K562 (cell line): ENCODE data around the gene CGNL1. TPM values are rescaled to one million over a fixed set of nuclear protein-coding genes. Genes with fewer than 3 reads are reported as not detected.

ENCODE experiments used
- ATAC-seq: fragments of 200-7000 bp; cut with Tn5 transposase; 3 replicates; pipeline ENCODE4 v1.9.1; 2020; ENCODE audit warnings: moderate library complexity
- BruUV-seq: library from RNA; stranded (reverse); fragments of 400-500 nt; replicated peaks from 2 replicates; lab custom pipeline; 2021; lab: Mats Ljungman, UMichigan
- CTCF ChIA-PET: fragments of 300-600 bp; formaldehyde crosslinking; extraction: SDS; loops from one replicate; lab custom pipeline; 2021; ENCODE audit warnings: low intra/inter-chr PET ratio; lab: Yijun Ruan, JAX
- POLR2A ChIA-PET: fragments of 300-600, 350-650 bp; sonication (Branson Sonifier 250); formaldehyde crosslinking; extraction: SDS; loops from one replicate; lab custom pipeline; 2021; ENCODE audit warnings: antibody characterized with exemption, inconsistent platforms; lab: Yijun Ruan, JAX
- DNase-seq, 4 experiments: peaks; one replicate each; pipeline versions ENCODE4 v3.0.0 to v3.0.0-alpha.2; 2011 to 2018; ENCODE audit warnings: low spot score in 3 of 4, mixed read lengths in 3 of 4; ENCODE audit errors: extremely low read depth in 1 of 4
- FAIRE-seq: peaks from 2 replicates; lab custom pipeline; 2011; peaks lifted over from hg19 to GRCh38; lab: Jason Lieb, UNC
- H2AFZ ChIP-seq: 2 replicates; pipeline ENCODE4 v1.6.0; 2011; ENCODE audit warnings: low read depth, low read length, control low read depth, inconsistent platforms
- H3K27ac ChIP-seq: fragments of 200-600 bp; 3 replicates; pipeline ENCODE4 v1.8.0; 2011; ENCODE audit warnings: low read depth, mild to moderate bottlenecking, control low read depth, inconsistent platforms, low read length, moderate library complexity, mixed read lengths; ENCODE audit errors: extremely low read depth
- H3K27me3 ChIP-seq, 2 experiments: fragments of 300-600 bp in 1 of 2; 2 replicates in 1 of 2; 3 replicates in 1 of 2; pipeline versions ENCODE4 v1.6.0 to v1.8.0; 2011; ENCODE audit warnings: inconsistent platforms in 2 of 2, low read length in 2 of 2, mild to moderate bottlenecking in 1 of 2, mixed read lengths in 1 of 2, moderate library complexity in 1 of 2; ENCODE audit not compliant: control insufficient read depth in 2 of 2, insufficient read depth in 2 of 2
- H3K36me3 ChIP-seq: fragments of 300-600 bp; 3 replicates; pipeline ENCODE4 v1.8.0; 2011; ENCODE audit warnings: mild to moderate bottlenecking, low read length, inconsistent platforms; ENCODE audit not compliant: control insufficient read depth, insufficient read depth
- H3K4me1 ChIP-seq, 2 experiments: fragments of 200-600 bp in 1 of 2; replicated peaks in 1 of 2; 2 replicates in 1 of 2; 3 replicates in 1 of 2; pipeline versions ENCODE4 v1.5.1 to v1.8.0; 2011; ENCODE audit warnings: inconsistent platforms in 2 of 2, low read length in 2 of 2, mild to moderate bottlenecking in 1 of 2, mixed read lengths in 1 of 2, moderate library complexity in 1 of 2; ENCODE audit not compliant: control insufficient read depth in 2 of 2, insufficient read depth in 2 of 2
- H3K4me2 ChIP-seq: 2 replicates; pipeline ENCODE4 v1.6.1; 2011; ENCODE audit warnings: low read length, control low read depth, inconsistent platforms, mixed read lengths; ENCODE audit not compliant: insufficient read depth
- H3K4me3 ChIP-seq: fragments of 200-600 bp; sonication (generic), shearing (Covaris generic); 2 replicates; pipeline ENCODE4 v1.5.1; 2016; ENCODE audit warnings: control low read depth, inconsistent platforms
- H3K79me2 ChIP-seq: fragments of 200-600 bp; 3 replicates; pipeline ENCODE4 v1.8.0; 2011; ENCODE audit warnings: low read length, inconsistent platforms; ENCODE audit not compliant: control insufficient read depth, insufficient read depth
- H3K9ac ChIP-seq, 2 experiments: 2 replicates each; pipeline versions ENCODE4 v1.6.0 to v1.6.1; 2011; ENCODE audit warnings: low read depth in 2 of 2, low read length in 2 of 2, control low read depth in 1 of 2, inconsistent platforms in 1 of 2, mild to moderate bottlenecking in 1 of 2, mixed read lengths in 1 of 2; ENCODE audit not compliant: insufficient read depth in 1 of 2
- H3K9me1 ChIP-seq: one replicate; pipeline ENCODE4 v1.6.0; 2011; ENCODE audit warnings: inconsistent platforms, mild to moderate bottlenecking, low read length, moderate library complexity; ENCODE audit not compliant: control insufficient read depth, insufficient read depth
- H3K9me3 ChIP-seq: replicated peaks from 2 replicates; pipeline ENCODE4 v1.5.1; 2011; ENCODE audit warnings: low read depth, low read length, inconsistent platforms; ENCODE audit not compliant: control insufficient read depth, insufficient read depth
- H4K20me1 ChIP-seq: replicated peaks from 2 replicates; pipeline ENCODE4 v1.6.1; 2011; ENCODE audit warnings: low read length, inconsistent platforms, mixed read lengths; ENCODE audit not compliant: control insufficient read depth, insufficient read depth
- ADNP ChIP-seq: fragments of 200-800 bp; sonication (Bioruptor generic); IDR thresholded peaks from 2 replicates; pipeline ENCODE4 v1.6.1; 2016; ENCODE audit warnings: missing genetic modification characterization, missing compliant biosample characterization
- KLF16 ChIP-seq: IDR thresholded peaks from 2 replicates; pipeline ENCODE4 v1.6.1; 2016; ENCODE audit warnings: antibody characterized with exemption
- MAFG ChIP-seq: fragments of 450-650 bp; conservative IDR thresholded peaks from 2 replicates; pipeline ENCODE4 v1.6.1; 2016; ENCODE audit warnings: missing genetic modification characterization, missing compliant biosample characterization
- RFX5 ChIP-seq: IDR thresholded peaks from 2 replicates; pipeline ENCODE4 v1.6.1; 2011; ENCODE audit warnings: low read depth, mild to moderate bottlenecking, improper control_type of control experiment, low read length
- SMAD4 ChIP-seq: fragments of 250-450 bp; sonication (Bioruptor Pico); conservative IDR thresholded peaks from 2 replicates; pipeline ENCODE4 v1.8.0; 2021; ENCODE audit warnings: inconsistent platforms, mild to moderate bottlenecking, moderate library complexity
- ZBTB7A ChIP-seq: IDR thresholded peaks from 2 replicates; pipeline ENCODE4 v1.6.1; 2011; ENCODE audit warnings: low read depth, mild to moderate bottlenecking, low read length, moderate library complexity, borderline replicate concordance; ENCODE audit not compliant: control insufficient read depth
- ZNF316 ChIP-seq: fragments of 450-650 bp; IDR thresholded peaks from 2 replicates; pipeline ENCODE4 v1.6.1; 2016
- ZSCAN29 ChIP-seq: fragments of 450-650 bp; IDR thresholded peaks from 2 replicates; pipeline ENCODE4 v1.6.1; 2017
- WGBS: fragments of 100-300 bp; shearing (Covaris generic); methylation state at CpG from one replicate; pipeline ENCODE4 v1.1.6; 2016; ENCODE audit warnings: low coverage, mixed read lengths; ENCODE audit not compliant: insufficient coverage; ENCODE audit errors: missing lambda C conversion rate; 5-methylcytosine and 5-hydroxymethylcytosine counted together
- in situ Hi-C: fragments of 300-500 bp; cut with MboI; formaldehyde crosslinking; loops from 4 replicates; pipeline ENCODE4 v1.15.0; 2018; ENCODE audit warnings: inconsistent platforms, mixed read lengths
- intact Hi-C: fragments of 100-400 bp; cut with micrococcal nuclease; formaldehyde crosslinking; loops from 2 replicates; pipeline ENCODE4 v1.14.2; 2022
- polyA plus RNA-seq, 8 experiments: library from polyadenylated mRNA; depleted of rRNA in 4 of 8; stranded (reverse) in 5 of 8; unstranded in 3 of 8; fragments of >200 nt; fragmentation: Nextera tagmentation in 2 of 8; fragmentation: Illumina TruSeq in 1 of 8; extraction: Ambion mirVana in 2 of 8; extraction: Trizol in 1 of 8; gene quantifications; 2 replicates each; pipeline versions ENCODE4 v1.2.1 to v1.2.3, GENCODE V29; 2011 to 2014; ENCODE audit warnings: inconsistent platforms in 1 of 8, missing spikeins in 1 of 8
- total RNA-seq, 7 experiments: library from RNA; depleted of rRNA in 6 of 7; stranded (reverse); fragments of >200 nt in 6 of 7; fragmentation: Illumina TruSeq in 2 of 7; extraction: Trizol in 2 of 7; gene quantifications; 2 replicates each; pipeline versions ENCODE4 v1.2.1 to v1.2.3, GENCODE V29; 2011 to 2021; ENCODE audit warnings: low replicate concordance in 1 of 7
- TF ChIP-seq, protein P1 (sequence below): fragments of 200-800 bp; sonication (Bioruptor generic); IDR thresholded peaks from 2 replicates; pipeline ENCODE4 v1.6.1; 2017; ENCODE audit warnings: missing genetic modification characterization, missing compliant biosample characterization
- TF ChIP-seq, protein P2 (sequence below): sonication (generic); formaldehyde crosslinking; IDR thresholded peaks from 2 replicates; pipeline ENCODE4 v1.8.0; 2022; ENCODE audit warnings: missing genetic modification reagents, mild to moderate bottlenecking, borderline replicate concordance

Gene CGNL1
- total and polyA plus RNA-seq, 9 of the 15 experiments (the other 6 are each of a cell fraction or from before 2014, with no cell fraction given) = 0.01 to 0.07 TPM; not detected in 7

DNA sequence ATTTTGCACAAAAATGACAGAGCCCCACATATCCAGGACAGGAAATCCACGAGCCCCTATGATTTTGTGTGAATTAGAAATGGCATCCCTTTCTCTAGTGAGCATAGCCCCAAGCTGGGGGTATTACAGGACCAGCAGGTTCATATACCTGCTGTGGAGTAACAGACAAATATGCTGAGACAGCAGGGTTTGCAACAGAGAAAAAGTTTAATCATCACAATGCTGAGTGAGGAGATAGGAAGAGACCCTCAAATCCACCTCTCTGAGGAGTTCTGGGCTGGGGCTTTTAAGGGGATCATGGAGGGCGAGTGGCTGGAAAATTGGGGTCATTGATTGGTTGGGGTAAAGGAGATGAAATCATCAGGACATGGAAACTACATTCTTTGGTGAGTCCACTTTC, 207.0 kb downstream of the CGNL1 start:
- ATAC-seq (no peak), FAIRE-seq (no peak), DNase-seq (no peak)
- Histone ChIP-seq H3K79me2 (no peaks in the 10 kb centered on the region), H3K9me1 (no peaks in the 10 kb centered on the region), H3K4me1 (no peaks in the 10 kb centered on the region), H3K36me3 (no peaks in the 10 kb centered on the region), H3K4me2 (no peak overlapping the region), H3K27ac (no peak overlapping the region), H3K4me3 (no peak overlapping the region), H3K9ac (no peak overlapping the region), H3K9me3 (no peaks in the 10 kb centered on the region), H2AFZ (no peak overlapping the region), H4K20me1 (no peaks in the 10 kb centered on the region), H3K27me3 (peaks cover 5 to 18% of the 10 kb centered on the region in 2 experiments; a peak in 4 of 5 replicates)
- in situ Hi-C loops = no loop called here
- 0% methylated on average over 2 of the region's 2 CpGs for WGBS
- TF ChIP-seq RFX5 (no peak), ZNF316 (peak; percentile 23; the same call in 1 of the 2 replicates), MAFG (tag) (peak; percentile 28; the same call in 1 of the 2 replicates)
- POLR2A ChIA-PET = no interaction called here
- BruUV-seq = no TSS peak
- CTCF ChIA-PET = no interaction called here
- intact Hi-C loops = no loop called here

DNA sequence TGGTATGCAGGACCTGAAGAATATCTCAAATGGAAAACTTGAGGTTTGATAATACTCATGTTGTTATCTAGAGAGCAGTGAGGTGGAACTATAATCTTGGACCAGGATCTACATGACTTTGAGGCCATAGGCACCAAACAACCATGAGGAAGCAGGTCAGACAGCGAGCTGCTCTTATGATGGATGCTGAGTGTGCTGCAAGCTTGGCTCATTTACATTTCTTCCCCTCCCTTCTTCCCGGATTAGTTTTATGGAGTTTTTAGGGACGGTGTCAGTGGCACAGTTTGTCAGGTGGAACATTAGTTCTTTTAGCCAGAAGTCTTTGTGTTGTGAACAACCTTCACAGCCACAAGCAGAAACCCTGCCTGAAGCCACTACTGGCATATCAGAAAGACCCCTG, 207.4 kb downstream of the CGNL1 start:
- POLR2A ChIA-PET = no interaction called here
- FAIRE-seq (no peak), DNase-seq (no peak), ATAC-seq (no peak)
- no peaks in the 10 kb centered on the region for H3K4me1 ChIP-seq
- no peak overlapping the region for H3K4me2 ChIP-seq
- intact Hi-C loops (no loop called here), in situ Hi-C loops (no loop called here)
- no peak overlapping the region for H3K9ac ChIP-seq
- no peak overlapping the region for H2AFZ ChIP-seq
- TF ChIP-seq SMAD4 (CRISPR knock-in tag) (no peak), ADNP (no peak), ZBTB7A (no peak), ZSCAN29 (no peak), KLF16 (no peak)
- TF ChIP-seq, protein P1, sequence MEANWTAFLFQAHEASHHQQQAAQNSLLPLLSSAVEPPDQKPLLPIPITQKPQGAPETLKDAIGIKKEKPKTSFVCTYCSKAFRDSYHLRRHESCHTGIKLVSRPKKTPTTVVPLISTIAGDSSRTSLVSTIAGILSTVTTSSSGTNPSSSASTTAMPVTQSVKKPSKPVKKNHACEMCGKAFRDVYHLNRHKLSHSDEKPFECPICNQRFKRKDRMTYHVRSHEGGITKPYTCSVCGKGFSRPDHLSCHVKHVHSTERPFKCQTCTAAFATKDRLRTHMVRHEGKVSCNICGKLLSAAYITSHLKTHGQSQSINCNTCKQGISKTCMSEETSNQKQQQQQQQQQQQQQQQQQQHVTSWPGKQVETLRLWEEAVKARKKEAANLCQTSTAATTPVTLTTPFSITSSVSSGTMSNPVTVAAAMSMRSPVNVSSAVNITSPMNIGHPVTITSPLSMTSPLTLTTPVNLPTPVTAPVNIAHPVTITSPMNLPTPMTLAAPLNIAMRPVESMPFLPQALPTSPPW (CRISPR knock-in tag) = no peak
- TF ChIP-seq, protein P2, sequence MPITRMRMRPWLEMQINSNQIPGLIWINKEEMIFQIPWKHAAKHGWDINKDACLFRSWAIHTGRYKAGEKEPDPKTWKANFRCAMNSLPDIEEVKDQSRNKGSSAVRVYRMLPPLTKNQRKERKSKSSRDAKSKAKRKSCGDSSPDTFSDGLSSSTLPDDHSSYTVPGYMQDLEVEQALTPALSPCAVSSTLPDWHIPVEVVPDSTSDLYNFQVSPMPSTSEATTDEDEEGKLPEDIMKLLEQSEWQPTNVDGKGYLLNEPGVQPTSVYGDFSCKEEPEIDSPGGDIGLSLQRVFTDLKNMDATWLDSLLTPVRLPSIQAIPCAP (CRISPR knock-in tag) = no peak
- 0% methylated on average over 3 of the region's 3 CpGs for WGBS
- CTCF ChIA-PET = no interaction called here
- H3K36me3 ChIP-seq = no peaks in the 10 kb centered on the region
- H3K27ac ChIP-seq = no peak overlapping the region
- H3K9me1 ChIP-seq = no peaks in the 10 kb centered on the region
- H4K20me1 ChIP-seq = no peaks in the 10 kb centered on the region
- no peaks in the 10 kb centered on the region for H3K9me3 ChIP-seq
- H3K27me3 ChIP-seq = peaks cover 8 to 18% of the 10 kb centered on the region in 2 experiments; a peak in 4 of 5 replicates
- H3K79me2 ChIP-seq = no peaks in the 10 kb centered on the region
- BruUV-seq = no TSS peak
- H3K4me3 ChIP-seq = no peak overlapping the region
